C4-2B (cell line): ENCODE results near the gene ELMOD1.

Experiments
- CTCF ChIP-seq: fragments of 450-650 bp; conservative IDR thresholded peaks from 2 replicates; pipeline ENCODE4 v1.5.1; 2017; ENCODE audit warnings: mild to moderate bottlenecking
- ZFX ChIP-seq: fragments of 450-650 bp; IDR thresholded peaks from 2 replicates; pipeline ENCODE4 v1.6.1; 2017

GRCh38 chr11:107573438-107573837, 17.5 kb upstream of the ELMOD1 start:
- TF ChIP-seq CTCF (no peak), ZFX (no peak)
